ENCODE results near the gene FALEC.
A peak's percentile ranks its signal among the peaks of the same experiment; 100 is the strongest.

The FALEC gene

DNA sequence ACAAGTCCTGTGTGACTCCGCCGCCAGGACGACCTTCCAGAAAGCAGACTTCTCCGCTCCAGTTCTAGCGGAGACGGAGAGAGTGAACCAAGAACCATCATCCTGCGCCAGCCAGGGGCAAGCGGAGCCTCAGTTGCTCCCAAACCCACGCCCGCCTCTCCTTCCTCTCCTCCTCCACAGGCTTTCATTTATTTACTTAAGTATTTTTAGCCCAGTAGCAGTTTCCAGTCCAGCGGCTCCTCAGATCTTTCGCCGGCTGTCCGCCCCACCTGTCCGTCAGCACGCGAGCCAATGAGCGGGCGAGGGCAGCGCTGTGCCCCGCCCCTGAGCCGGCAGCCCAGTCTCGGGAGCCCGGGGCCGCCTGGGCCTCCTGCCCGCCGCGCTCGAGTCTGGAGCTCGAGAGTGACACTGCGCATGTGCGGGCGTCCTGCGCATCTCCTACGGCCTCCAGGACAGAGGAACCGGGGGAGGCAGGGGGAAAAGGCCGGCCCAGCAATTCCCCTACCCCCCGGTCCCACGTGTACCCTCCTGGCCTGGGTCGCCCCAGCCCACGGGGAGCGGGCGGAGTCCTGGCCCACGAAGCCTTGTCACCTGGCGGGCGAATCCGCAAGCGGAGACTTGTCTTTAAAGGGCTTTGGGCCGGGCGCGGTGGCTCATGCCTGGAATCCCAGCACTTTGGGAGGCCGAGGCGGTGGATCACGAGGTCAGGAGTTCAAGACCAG is at the start of gene FALEC:
Gene FALEC, plus strand, starts transcription at position 425 of the 722 bp plus-strand sequence.
- DNase-seq (ENCODE audit: low read depth in 2 of 2): peak; percentile 76 to 89

DNA sequence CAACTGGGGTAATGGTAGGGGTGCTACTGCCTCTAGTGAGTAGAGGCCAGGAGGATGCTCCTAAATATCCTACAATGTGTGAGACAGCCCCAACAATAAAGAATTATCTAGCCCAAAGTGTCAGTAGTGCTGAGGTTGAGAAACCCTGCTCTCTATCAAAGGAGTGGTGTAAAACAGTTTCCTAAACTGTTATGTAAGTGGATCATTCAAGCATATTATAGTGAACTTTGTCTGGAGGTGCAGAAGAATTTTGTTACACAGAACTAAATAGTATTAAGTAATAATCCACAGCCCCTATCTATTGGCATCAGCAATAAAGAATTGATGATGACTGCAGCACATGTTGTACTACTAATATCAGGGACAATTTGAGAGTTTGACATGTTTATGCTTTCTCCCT is 48.6 kb upstream of the FALEC start:
- no peak for DNase-seq (ENCODE audit: low read depth in 2 of 2)

DNA sequence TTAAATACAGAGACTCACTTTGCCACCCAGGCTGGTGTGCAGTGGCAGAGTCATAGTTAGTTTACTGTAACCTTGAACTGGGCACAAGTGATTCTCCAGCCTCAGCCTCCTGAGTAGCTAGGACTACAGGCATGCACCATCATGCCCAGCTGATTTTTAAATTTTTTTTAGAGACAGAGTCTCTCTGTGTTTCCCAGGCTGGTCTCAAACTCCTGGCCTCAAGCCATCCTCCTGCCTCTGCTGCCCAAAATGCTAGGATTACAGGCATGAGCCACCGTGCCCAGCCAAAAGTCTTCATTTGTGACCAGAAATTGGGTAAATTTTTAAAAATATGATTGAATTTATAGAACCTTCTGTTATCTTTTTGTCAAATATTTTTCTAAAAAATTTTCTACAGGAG is 46.3 kb upstream of the FALEC start:
- no peak for DNase-seq (ENCODE audit: low read depth in 2 of 2)

DNA sequence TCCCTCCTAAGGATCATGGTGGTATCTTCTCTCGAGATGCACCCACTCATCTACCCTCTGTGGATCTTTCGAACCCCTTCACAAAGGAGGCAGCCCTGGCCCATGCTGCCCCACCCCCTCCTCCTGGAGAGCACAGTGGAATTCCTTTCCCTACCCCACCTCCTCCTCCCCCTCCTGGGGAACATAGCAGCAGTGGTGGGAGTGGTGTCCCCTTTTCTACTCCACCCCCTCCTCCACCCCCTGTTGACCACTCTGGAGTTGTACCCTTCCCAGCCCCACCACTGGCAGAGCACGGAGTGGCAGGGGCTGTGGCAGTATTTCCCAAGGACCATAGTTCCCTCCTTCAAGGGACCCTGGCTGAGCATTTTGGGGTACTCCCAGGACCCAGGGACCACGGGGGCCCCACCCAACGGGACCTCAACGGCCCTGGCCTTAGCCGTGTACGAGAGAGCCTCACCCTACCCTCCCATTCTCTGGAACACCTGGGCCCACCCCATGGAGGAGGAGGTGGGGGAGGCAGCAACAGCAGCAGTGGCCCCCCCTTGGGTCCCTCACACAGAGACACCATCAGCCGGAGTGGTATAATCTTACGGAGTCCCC is 42.9 kb upstream of the FALEC start:
- DNase-seq (ENCODE audit: low read depth in 2 of 2): no peak

DNA sequence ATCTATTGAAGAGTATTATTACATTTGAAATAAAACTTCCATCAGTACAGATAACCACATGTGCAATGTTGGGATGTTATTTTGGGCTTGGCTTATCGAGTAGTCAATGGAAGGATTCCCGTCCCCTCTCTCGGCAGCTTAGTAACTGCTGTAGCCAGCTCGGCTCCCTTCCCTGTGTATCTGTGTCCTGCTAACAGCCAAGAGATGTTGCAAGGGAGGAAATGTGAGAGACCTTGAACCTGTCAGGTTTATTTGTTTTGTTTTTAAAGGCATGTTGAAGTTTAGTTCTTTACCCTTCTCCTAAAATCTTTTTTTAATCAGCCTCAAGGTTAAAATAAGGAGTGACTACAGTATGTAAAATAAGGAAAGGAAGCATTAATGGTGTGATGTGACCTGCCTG is 41.9 kb upstream of the FALEC start:
- DNase-seq (ENCODE audit: low read depth in 2 of 2): no peak

DNA sequence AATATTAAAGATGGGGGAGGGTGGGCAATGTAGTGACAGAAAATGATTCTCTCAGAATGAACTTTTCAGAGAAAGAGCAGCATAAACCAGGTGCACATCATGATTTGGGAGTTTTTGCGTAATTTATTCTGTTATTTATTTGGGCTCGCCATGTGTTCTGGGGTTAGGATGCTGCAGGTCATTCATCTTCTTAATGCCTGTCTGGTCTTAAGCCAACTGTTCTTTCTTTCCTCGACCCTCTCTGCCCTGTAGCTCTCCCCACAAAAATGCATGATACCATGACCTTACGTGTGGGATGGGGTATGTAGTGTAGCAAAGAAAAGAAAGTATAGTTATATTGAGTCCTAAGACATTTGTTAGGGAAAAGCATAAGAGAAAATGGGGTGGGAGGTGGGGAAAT is 40.7 kb upstream of the FALEC start:
- DNase-seq (ENCODE audit: low read depth in 2 of 2): no peak

DNA sequence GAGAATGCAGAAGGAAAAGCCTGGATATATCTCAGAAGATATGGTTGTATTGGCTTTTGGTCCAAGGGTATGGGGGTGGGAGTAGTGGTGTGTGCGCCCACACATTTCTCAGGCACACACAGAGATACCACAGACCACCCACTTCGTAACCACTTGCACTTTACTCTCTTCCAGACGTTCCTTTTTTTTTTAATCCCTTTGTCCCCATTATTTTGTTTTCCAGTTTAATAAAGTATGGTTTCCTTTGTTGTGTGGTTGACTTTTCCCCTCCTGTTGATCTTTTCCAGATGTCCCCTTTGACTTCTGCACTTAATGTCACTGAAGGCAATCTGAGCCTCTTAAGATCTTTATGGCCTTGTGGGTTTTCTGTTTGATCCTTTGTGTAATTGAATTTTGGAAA is 38.8 kb upstream of the FALEC start:
- no peak for DNase-seq (ENCODE audit: low read depth in 2 of 2)

DNA sequence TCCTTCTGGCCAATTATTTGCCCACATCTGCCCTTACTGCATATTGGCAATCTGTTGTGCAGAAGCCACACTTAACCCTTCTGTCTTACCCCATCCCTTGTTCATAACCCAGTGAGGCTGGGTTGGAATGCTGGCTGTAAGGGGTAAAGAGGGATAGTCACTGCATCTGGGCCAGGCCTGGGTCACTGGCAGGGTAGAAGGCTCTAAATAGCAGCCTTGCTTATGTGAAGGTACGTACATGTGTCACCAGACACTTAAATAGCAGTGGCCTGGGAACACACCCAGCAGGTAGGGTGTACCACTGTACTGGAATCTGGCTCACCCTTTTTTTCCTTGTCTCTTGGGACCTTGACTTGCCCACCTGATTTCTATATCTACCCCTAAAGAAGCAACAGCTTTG is 38.2 kb upstream of the FALEC start:
- no peak for DNase-seq (ENCODE audit: low read depth in 2 of 2)

DNA sequence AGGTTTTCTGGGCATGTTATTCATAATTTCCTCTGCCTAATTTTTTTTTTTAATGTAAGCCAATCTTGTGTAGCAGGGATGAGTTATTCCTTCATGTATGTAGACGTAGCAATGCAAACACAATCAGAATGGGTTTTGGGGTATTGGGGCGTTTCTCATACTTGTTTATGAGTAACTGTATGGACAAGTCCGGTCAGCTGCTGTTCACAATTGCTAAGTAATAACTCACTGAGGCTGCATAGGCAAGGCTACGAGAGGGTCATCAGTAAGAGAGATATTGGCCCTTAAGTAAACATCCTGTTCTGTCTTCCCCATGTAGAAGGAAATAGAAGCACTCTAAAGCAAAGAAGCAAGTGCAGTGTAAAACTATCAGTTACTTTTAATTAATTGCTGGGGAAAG is 37.8 kb upstream of the FALEC start:
- no peak for DNase-seq (ENCODE audit: low read depth in 2 of 2)

DNA sequence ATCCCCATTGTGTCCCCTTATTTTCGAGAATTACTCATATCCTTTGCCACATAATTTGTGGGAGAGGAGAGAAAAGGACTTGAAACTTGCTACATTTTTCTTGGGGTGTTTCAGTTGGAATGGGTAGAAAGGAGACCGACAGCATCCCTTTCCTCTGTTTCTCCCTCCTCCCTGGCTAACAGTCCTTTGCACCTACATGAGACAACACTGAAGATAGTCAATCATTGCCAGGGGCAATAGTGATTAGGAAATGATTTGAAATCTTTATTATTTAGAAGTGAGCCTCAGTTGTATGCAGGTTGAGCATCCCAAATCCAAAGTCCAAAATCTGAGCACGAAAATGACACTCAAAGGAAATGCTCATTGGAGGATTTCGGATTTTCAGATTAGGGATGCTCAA is 36.2 kb upstream of the FALEC start:
- DNase-seq (ENCODE audit: low read depth in 2 of 2): no peak

DNA sequence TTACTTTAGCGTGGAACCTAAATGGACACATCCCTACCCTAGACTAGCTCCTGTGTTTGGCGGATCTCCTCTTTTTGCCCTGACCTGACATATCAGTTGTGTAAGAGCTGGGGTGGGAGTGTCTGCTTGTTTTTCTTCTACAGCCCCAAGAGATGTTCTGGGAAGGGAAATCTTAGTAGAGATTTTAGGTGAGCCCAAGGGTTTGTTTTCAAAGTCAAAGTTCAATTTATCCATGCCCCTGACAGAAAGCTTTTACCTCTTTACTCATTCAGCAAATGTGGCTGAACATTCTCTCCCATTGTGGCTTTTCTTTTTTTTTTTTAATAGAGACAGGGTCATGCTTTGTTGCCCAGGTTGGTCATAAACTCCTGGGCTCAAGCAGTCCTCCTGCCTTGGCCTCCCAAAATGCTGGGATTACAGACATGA is 35.6 kb upstream of the FALEC start:
- no peak for DNase-seq (ENCODE audit: low read depth in 2 of 2)

DNA sequence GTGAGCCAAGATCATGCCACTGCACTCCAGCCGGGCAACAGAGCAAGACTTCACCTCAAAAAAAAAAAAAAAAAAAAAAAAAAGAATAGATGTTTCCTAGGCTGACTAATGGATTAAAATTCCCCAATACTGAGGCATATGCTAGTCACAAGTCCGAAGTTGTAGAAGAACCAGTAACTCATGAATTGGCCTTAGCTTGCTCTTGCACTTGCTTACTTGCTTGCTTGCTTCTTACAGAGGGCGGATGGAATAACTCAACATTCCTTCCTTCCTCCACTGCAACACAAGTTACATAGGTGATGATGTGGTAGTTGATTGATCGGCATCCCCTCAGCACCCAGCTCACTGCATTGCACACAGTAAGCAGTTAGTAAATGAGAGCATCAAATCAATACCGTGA is 31.1 kb upstream of the FALEC start:
- no peak for DNase-seq (ENCODE audit: low read depth in 2 of 2)

DNA sequence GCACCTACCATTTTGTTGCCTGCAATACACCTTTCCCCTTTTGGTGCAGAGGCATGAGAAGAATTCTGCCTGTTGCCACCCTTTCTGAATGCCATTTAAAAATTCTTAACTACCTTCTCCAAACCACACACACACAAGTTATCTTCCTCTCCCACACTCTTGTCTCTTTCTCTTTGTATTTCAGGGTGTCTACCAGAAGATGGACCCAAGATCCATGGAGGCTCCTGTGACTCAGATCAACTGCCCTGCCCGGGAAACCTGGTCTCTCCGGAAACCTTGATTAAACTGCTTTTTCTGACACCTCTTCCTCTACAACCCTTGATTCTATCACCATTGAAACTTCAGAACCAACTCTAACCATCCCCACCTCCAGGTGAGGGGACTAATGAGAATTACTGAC is 30.7 kb upstream of the FALEC start:
- no peak for DNase-seq (ENCODE audit: low read depth in 2 of 2)

DNA sequence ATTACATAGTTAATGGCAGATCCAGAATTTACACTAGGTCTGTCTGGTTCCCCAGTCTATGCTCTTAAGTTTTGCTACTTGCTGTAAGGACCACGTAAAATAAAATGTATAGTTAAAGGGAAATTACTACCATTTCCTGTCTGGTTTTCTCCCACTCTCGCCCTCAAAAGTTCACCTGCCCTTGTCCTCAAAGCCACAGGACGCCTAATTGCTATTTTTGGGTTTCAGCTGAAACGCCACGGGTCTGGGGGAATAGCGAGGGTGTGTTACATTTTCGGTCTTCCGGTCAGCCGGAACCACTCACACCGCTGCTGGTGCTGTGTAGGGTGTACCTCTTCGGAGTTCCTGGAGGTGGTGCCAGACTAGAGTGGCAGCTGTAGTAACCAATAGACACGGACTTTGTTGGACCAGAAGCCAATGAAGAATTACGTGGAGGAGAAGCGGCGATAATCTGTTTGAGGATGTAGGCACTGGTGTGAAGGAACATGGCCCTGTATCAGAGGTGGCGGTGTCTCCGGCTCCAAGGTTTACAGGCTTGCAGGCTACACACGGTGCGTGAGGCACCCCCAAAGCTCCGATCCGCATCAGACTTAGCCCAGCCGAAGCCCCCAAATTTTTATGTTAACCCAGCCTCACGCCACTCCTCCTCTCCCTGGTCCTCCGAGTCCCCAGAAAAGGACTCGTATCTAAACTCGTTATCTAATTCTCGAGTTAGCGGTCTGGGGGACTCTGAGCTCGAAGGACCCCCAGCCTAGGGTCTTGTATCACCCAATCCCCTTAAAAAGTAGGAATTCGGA is 28.4 kb upstream of the FALEC start, which contains the start of gene TARS2:
Gene TARS2, plus strand, starts transcription at position 454 of the 797 bp plus-strand sequence. Its CDS starts 32 bp downstream, at position 486.
- DNase-seq (ENCODE audit: low read depth in 2 of 2): peak; percentile 86 to 92

DNA sequence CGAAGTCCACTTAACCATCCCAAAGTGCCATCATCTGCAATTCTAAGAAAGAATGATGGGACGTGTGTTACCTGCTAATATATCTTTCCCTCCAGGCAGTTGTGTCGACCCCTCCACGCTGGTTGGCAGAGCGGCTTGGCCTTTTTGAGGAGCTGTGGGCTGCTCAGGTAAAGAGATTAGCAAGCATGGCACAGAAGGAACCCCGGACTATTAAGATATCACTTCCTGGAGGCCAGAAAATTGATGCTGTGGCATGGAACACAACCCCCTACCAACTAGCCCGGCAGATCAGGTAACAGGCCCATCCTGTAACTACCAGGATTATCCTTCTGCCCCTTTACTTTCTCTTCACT is 27.8 kb upstream of the FALEC start:
- no peak for DNase-seq (ENCODE audit: low read depth in 2 of 2)

DNA sequence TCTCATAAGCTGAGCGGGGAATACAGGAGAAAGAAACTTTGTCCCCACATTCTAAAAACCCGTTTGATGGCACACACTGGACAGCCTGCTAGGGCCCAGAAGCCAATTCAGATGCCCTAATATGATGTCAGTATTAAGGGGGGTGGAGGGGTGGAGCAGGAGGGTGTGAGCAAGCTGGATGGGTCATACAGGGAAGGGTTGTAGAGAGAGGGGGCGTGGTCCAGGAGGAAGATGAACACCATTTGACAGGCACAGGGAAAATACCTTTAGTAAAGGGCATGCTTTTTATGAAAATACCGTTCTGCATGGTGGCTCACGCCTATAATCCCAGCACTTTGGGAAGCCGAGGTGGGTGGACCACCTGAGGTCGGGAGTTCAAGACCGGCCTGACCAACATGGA is 22.4 kb upstream of the FALEC start:
- DNase-seq (ENCODE audit: low read depth in 2 of 2): no peak

DNA sequence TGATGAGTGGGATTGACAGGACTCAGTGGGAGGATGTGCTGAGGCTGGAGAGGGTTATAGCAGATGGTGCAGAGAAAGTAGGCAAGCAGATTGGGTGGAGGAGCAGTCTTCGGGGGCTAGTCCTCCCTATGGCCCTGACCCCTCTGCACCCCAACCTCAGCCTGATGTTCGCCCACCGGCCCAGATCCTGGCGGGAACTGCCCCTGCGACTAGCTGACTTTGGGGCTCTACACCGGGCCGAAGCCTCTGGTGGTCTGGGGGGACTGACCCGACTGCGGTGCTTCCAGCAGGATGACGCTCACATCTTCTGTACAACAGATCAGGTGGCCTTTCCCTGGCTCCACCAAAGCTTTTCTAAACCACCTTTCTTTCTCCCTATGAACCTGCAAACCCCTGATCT is 17.2 kb upstream of the FALEC start:
- DNase-seq (ENCODE audit: low read depth in 2 of 2): no peak

DNA sequence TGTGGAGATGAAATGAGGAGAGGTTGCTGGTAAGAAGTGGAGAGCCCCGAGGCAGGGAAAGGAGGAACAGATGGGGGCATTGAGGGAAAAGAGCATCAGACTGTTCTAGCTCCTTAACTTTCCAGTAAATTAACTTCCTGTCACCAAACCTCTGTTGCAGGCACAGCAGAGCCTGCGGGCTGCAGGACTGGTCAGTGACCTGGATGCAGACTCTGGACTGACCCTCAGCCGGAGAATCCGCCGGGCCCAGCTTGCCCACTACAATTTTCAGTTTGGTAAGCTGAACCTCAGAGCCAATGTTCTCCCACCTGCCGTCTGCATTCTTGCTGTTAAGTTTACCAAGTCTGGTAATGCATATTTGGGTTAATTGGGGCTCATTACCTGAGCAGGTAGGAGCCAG is 10.1 kb upstream of the FALEC start:
- no peak for DNase-seq (ENCODE audit: low read depth in 2 of 2)

DNA sequence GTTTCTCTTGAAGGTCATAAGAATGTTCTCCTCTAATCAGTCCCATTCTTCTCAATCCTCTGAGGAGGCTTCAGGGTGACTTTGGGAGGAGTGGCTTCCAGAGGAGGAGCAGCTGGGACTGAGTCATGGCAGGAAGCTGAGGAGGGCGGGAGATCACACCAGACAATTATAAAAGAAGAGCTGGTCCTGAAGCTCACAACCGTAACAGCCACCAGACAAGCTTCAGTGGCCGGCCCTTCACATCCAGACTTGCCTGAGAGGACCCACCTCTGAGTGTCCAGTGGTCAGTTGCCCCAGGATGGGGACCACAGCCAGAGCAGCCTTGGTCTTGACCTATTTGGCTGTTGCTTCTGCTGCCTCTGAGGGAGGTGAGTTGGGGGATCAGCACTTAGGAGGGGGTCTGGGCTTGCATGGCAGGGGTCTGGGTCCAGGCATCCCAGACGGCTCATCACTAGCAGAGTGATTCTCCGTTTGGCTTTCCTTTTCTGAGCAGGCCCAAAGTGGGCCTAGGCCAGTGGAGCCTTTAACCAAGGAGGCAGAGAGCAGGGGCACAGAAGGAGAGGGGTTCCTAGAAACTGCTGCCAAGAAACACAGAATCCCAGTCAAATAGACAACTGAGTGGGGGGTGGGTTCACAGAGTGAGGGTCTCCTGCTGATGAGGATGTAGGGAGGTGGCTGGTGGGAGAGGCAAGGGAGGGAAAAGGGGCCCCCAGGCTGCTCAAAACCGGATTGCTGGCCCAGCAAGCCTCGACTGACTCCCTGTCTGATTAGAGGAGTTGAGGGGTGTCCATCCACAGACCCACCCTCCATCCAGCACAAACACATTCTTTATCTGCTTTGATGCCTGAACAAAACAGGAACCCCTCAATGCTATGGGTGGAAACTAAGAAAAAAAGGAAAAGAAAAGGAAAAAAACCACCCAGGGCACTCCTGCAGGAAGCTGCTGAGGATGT is 7.4 kb upstream of the FALEC start, which contains the start of gene ECM1:
Gene ECM1, plus strand, starts transcription at position 198 of the 953 bp plus-strand sequence. Its CDS starts 101 bp downstream, at position 299.
- no peak for DNase-seq (ENCODE audit: low read depth in 2 of 2)

DNA sequence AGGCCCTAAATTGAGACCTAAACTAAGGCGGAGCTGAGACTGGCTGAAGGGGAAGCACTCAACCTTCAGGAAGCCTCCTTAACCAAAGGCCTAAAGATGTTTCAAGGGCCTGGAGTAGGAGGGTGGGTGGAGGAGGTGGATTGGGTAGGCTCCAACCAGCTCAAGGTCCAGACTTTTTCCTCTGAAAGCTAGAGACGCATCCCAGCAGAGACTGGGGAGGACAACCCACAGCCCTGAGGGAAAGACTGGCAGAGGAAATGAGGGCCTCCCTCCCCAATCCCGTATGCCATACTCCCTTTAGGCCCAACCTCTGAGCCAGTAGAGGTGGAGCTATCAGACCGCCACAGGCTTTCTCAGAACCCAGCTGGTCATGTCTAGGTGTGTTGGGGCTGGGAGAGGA is 6.6 kb upstream of the FALEC start:
- DNase-seq (ENCODE audit: low read depth in 2 of 2): no peak

DNA sequence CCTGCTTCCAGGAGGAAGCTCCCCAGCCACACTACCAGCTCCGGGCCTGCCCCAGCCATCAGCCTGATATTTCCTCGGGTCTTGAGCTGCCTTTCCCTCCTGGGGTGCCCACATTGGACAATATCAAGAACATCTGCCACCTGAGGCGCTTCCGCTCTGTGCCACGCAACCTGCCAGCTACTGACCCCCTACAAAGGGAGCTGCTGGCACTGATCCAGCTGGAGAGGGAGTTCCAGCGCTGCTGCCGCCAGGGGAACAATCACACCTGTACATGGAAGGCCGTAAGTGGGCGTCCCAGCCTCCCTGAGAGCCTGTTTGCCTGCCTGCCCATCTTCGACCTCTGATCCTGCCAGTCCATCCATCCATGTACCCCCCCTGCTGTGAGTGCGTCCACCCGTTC is 4.0 kb upstream of the FALEC start:
- DNase-seq (ENCODE audit: low read depth in 2 of 2): no peak

Data from stimulated activated CD8-positive, alpha-beta memory T cell treated with anti-CD3 and anti-CD28 coated beads, Interleukin-7, amount 100 ng/mL, for 4 hours (primary cell).